ENCODE measurements around the gene SNTB2. TPM values are rescaled to one million over a fixed set of nuclear protein-coding genes. Genes with fewer than 3 reads are reported as not detected.

The SNTB2 gene
- polyA plus RNA-seq, 3 donors: 1.2 to 6.0 (median 5.0) TPM

GRCh38 chr16:69191136-69191535, 4.2 kb downstream of the SNTB2 start:
- no peak overlapping the region for H3K27ac Mint-ChIP-seq
- no CpG with 5 or more reads among the region's 2 CpGs for WGBS (ENCODE audit: insufficient coverage)
- TF ChIP-seq CTCF (IDR thresholded peaks at IDR 0.05): no peak

GRCh38 chr16:69193855-69194254, 6.9 kb downstream of the SNTB2 start:
- Histone ChIP-seq H3K4me3 (replicated peaks in 1 of 3; ENCODE audit: low read depth in 2 of 3, low read length in 3 of 3) (no peak overlapping the region), H3K9me3 (replicated peaks in 1 of 2; ENCODE audit: control insufficient read depth in 1 of 2, insufficient read depth in 1 of 2, low read length in 2 of 2) (no peaks in the 10 kb centered on the region), H2AFZ (ENCODE audit: insufficient read depth, low read depth, low read length, poor library complexity, severe bottlenecking) (no peak overlapping the region), H3K79me2 (ENCODE audit: insufficient read depth, low read length) (no peaks in the 10 kb centered on the region), H3K27me3 (ENCODE audit: control insufficient read depth in 2 of 2, insufficient read depth in 2 of 2, low read length in 2 of 2) (peaks cover 19 to 22% of the 10 kb centered on the region in 2 donors), H3K4me1 (ENCODE audit: control insufficient read depth in 1 of 2, insufficient read depth in 2 of 2, low read length in 2 of 2) (peaks cover 11 to 12% of the 10 kb centered on the region in 2 donors), H3K27ac (ENCODE audit: low read depth in 1 of 2, low read length in 2 of 2) (no peak overlapping the region), H3K9ac (ENCODE audit: insufficient read depth, low read length, poor library complexity, severe bottlenecking) (no peak overlapping the region), H4K20me1 (ENCODE audit: insufficient read depth, low read length) (peaks cover 67% of the 10 kb centered on the region), H3K36me3 (replicated peaks in 1 of 2; ENCODE audit: control insufficient read depth in 1 of 2, insufficient read depth in 2 of 2, low read length in 2 of 2) (no peaks in the 10 kb centered on the region), H3K4me2 (replicated peaks; ENCODE audit: extremely low read depth, low read length, poor library complexity, severe bottlenecking) (no peak overlapping the region)
- Mint-ChIP-seq H3K36me3 (peaks cover 0 to under 1% of the 10 kb centered on the region in 2 donors), H3K4me3 (peak overlapping the region in 1 of 2 donors; percentile 11), H3K4me1 (peaks cover 13% of the 10 kb centered on the region), H3K27me3 (ENCODE audit: low read depth in 3 of 3) (peaks cover 19 to 58% (median 25%) of the 10 kb centered on the region in 3 donors), H3K27ac (no peak overlapping the region), H3K9me3 (peaks cover 0 to 7% (median 0%) of the 10 kb centered on the region in 7 donors)
- TF ChIP-seq CTCF (IDR thresholded peaks at IDR 0.05): no peak
- no peak for DNase-seq
- intact Hi-C loops (cut with micrococcal nuclease): no loop called here

More at GRCh38 chr16:69191136-69191535, 4.2 kb downstream of the SNTB2 start:
- Mint-ChIP-seq H3K9me3 (peaks cover 0 to 8% (median 0%) of the 10 kb centered on the region in 7 donors), H3K27me3 (ENCODE audit: low read depth in 3 of 3) (peaks cover 24 to 63% (median 32%) of the 10 kb centered on the region in 3 donors), H3K4me3 (peak overlapping the region in 1 of 2 donors; percentile 59), H3K4me1 (peaks cover 32% of the 10 kb centered on the region), H3K36me3 (peaks cover 0 to 5% of the 10 kb centered on the region in 2 donors)
- Histone ChIP-seq H2AFZ (ENCODE audit: insufficient read depth, low read depth, low read length, poor library complexity, severe bottlenecking) (no peak overlapping the region), H3K9ac (ENCODE audit: insufficient read depth, low read length, poor library complexity, severe bottlenecking) (no peak overlapping the region), H3K4me2 (replicated peaks; ENCODE audit: extremely low read depth, low read length, poor library complexity, severe bottlenecking) (no peak overlapping the region), H3K4me1 (ENCODE audit: control insufficient read depth in 1 of 2, insufficient read depth in 2 of 2, low read length in 2 of 2) (peaks cover 26 to 32% of the 10 kb centered on the region in 2 donors), H3K27me3 (ENCODE audit: control insufficient read depth in 2 of 2, insufficient read depth in 2 of 2, low read length in 2 of 2) (peaks cover 30 to 32% of the 10 kb centered on the region in 2 donors), H3K4me3 (replicated peaks in 1 of 3; ENCODE audit: low read depth in 2 of 3, low read length in 3 of 3) (no peak overlapping the region), H3K36me3 (replicated peaks in 1 of 2; ENCODE audit: control insufficient read depth in 1 of 2, insufficient read depth in 2 of 2, low read length in 2 of 2) (no peaks in the 10 kb centered on the region), H4K20me1 (ENCODE audit: insufficient read depth, low read length) (peaks cover 59% of the 10 kb centered on the region), H3K79me2 (ENCODE audit: insufficient read depth, low read length) (no peaks in the 10 kb centered on the region), H3K9me3 (replicated peaks in 1 of 2; ENCODE audit: control insufficient read depth in 1 of 2, insufficient read depth in 1 of 2, low read length in 2 of 2) (no peaks in the 10 kb centered on the region), H3K27ac (ENCODE audit: low read depth in 1 of 2, low read length in 2 of 2) (no peak overlapping the region)
- no peak for DNase-seq
- intact Hi-C loops (cut with micrococcal nuclease): no loop called here
